GM12892 (cell line): Measurements from ENCODE around the gene RHEB.

Experiments
- POLR2A ChIP-seq: IDR thresholded peaks from 2 replicates; pipeline ENCODE4 v1.6.1; 2011; ENCODE audit warnings: low read depth, low read length, control low read depth
- POLR2AphosphoS5 ChIP-seq: IDR thresholded peaks from 2 replicates; pipeline ENCODE4 v1.6.1; 2011; ENCODE audit warnings: low read depth, low read length, control low read depth
- TAF1 ChIP-seq: IDR thresholded peaks from 2 replicates; pipeline ENCODE4 v1.6.1; 2011; ENCODE audit warnings: low read depth, mild to moderate bottlenecking, control low read depth, low read length, borderline replicate concordance

DNA sequence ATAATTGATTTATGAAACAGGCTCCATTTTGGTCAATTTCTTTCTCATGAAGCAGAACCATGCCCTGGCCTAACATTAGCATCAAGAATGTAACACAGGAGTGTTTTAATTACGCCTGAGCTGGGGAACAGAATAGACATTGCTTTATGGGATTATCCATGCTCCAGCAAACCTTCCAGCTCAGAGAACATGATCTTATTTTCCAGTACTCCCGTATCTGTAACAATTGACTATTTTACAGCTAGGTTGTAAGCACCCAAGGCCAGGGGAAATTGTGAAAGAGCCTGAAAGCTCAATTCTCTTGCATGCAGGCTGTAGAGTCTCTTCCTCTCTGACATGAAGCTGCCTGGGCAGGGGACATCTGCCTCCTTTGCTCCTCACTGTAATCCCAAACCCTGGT, 49.0 kb downstream of the RHEB start:
- TF ChIP-seq POLR2AphosphoS5: no peak
- no peak for TF ChIP-seq POLR2A
- TF ChIP-seq TAF1: no peak
